ENCODE measurements around the gene HEATR1. TPM values are rescaled to one million over a fixed set of nuclear protein-coding genes. Genes with fewer than 3 reads are reported as not detected.
A peak's percentile ranks its signal among the peaks of the same experiment; 100 is the strongest.

The HEATR1 gene
- total RNA-seq, 1 experiment from 2014 or later = 40.8 TPM

DNA sequence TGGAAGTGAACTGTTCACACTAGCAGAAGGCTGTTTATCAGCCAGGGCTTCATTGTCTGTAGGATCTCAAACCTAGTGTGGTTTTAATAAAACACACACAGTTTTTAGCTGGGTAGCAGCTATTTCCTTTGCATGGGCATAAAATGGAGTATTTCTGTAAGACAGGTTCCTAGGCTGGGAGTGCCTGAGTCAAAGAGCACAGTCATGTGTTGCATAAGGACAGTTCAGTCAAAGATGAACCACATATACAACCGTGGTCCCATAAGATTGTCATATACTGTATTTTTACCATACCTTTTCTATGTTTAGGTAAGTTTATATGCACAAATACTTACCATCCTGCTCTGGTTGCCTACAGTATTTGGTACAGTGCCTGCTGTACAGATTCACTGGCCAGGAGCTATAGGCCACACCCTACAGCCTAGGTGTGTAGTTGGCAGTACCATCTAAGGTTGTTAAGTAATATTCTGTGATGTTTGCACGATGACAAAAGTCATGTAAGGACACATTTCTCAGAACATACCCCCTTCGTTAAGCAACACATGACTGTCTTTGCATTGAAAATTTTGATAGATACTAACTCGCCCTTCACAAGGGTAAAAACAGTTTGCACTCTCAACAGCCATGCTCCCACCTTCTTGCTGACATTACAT is 63.4 kb downstream of the HEATR1 start:
- no peak for DNase-seq (ENCODE audit: low spot score)

DNA sequence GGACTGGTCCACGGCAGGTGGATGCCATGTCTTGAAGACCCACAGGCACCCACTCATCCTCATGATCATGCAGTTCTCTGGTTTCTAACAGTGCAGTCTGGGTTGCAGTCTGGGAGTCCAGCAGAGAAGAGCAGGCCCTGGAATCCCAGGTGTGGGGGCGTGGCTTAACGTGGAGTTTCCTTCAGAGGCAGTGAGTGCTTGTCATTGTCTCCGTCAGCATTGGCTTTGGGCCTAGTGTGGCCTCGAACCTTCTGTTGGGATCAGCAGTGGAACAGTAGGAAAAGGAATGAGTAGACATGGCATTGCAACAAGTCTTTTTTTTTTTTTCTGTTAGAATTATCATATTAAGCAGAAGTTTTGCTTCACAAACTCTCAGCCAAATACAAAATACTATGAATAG is 67.8 kb downstream of the HEATR1 start:
- DNase-seq (ENCODE audit: low spot score) = no peak

- DNase-seq (ENCODE audit: low spot score) = no peak
Observed at GRCh38 chr1:236535662-236536161, 68.6 kb downstream of the HEATR1 start.

- DNase-seq (ENCODE audit: low spot score) = no peak
Observed at GRCh38 chr1:236535190-236535589, 69.1 kb downstream of the HEATR1 start.

DNA sequence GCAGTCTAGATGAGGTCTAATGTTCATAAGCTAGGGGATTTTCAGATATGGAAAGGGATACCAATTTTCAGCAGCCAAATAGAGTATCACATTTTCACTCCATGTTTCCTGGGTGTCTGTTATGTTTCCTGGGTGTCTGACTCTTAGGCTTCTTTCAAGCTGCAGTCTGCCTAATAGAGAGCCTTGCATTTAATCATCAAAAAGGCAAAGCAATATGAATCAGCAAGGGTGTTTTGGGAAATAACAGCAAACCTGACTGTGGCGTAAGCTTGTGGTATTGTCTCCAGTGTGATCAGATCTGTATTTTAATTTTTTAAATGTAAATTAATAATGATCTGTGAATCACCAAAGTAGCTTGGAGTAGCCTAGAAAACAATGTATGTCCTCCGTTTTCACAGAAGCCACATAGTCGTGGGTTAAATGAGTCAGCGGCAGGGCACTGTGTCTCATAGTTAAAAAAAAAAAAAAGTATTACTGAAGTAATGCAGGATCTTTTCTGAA is 70.1 kb downstream of the HEATR1 start:
- peak; percentile 66 for DNase-seq (ENCODE audit: low spot score)

DNA sequence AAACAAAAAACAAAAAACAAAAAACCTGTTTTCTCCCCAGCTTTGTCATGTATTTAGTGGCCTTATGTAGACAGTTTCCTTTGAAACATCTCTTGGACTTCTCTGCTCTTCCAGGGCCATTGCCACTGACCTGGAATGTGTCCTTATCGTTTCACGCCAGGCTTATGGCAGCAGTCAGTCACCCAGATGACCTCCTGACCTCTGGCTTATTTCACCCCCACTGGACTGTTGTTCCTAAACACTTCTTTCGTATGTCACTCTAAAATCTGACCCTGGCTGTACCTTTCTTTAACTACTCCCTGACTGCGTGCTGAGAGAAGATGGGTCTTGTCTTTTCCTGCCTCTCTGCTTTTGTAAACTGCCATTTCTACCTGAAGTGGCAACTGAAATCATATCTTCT is 71.5 kb downstream of the HEATR1 start:
- no peak for DNase-seq (ENCODE audit: low spot score)

- DNase-seq (ENCODE audit: low spot score) = no peak
Observed at GRCh38 chr1:236530959-236531358, 73.4 kb downstream of the HEATR1 start.

DNA sequence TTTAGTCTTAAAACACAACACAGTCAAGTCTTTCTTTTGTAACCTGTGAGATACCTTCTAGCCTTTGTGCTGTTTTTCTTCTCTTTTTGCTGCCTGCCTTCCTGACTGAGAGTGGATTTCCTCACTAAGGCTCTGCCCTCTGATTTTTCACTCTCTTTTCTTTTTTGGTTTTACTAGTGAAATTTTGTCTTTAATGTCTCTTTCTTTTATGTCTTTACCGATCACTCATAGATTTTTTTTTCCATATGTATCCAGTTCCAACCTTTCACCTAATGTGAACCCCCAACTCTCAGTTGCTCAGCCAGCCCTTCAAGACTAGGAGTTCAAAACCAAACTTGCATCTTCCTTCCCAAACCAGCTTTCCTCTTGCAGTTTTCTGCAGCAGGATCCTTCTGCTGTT is 74.0 kb downstream of the HEATR1 start:
- no peak for DNase-seq (ENCODE audit: low spot score)

GRCh38 chr1:236526079-236526478 is 78.2 kb downstream of the HEATR1 start:
- DNase-seq (ENCODE audit: low spot score) = no peak

GRCh38 chr1:236524895-236525184 is 79.5 kb downstream of the HEATR1 start:
- DNase-seq (ENCODE audit: low spot score) = no peak

GRCh38 chr1:236524142-236524894 is 80.0 kb downstream of the HEATR1 start:
- peak; percentile 75 for DNase-seq (ENCODE audit: low spot score)

DNA sequence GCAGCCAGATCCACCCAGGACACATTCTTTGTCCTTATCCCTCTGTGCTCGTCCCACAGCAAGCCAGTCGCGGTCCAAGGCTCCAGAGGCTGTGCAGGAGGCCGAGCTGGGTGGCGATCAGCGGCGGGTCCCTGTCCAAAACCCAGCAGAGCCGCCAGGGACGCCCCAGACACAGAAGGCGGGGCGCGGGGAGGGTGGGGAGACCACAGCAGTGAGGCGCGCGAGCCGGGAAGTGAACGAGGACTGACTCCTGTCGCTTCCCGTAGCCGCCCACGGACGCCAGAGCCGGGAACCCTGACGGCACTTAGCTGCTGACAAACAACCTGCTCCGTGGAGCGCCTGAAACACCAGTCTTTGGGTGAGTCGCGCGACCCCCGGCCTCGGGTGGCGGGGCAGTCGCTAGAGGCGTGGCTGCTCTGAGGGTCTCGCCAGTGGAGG is 80.6 kb downstream of the HEATR1 start, which contains the start of gene LGALS8:
Gene LGALS8 (plus strand): TSS at position 279 of the 438 bp plus-strand sequence. CDS start 2,089 bp downstream, outside the sequence.
- DNase-seq (ENCODE audit: low spot score) = peak; percentile 73

GRCh38 chr1:236522937-236523703 is 81.2 kb downstream of the HEATR1 start:
- DNase-seq (ENCODE audit: low spot score) = no peak

DNA sequence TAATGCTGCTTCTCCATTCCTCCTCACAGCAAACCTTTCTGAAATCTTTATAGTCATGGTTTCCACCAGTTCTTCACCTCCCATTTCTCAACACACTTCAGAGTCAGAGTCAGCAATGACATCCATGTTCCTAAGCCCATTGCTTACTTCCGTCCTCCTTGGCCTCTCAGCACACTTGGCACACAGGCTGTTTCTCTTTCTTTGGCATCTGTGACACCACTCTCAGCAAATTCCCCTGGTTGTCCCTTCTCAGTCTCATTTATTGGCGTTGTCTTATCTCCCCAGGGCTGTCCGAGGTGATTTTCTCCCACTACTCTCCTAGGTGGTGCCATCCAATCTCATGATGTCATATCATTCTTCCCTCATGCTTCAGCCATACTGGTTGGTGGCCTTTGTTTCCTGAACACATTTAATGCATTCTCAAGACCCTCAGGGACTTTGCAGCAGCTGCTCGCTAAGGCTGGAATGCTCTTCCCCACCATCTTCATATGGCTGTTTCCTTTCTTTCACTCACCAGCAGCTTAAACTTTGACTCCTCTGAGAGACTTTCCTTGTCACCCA is 83.8 kb downstream of the HEATR1 start:
- no peak for DNase-seq (ENCODE audit: low spot score)

GRCh38 chr1:236518322-236518721 is 86.0 kb downstream of the HEATR1 start:
- no peak for DNase-seq (ENCODE audit: low spot score)

DNA sequence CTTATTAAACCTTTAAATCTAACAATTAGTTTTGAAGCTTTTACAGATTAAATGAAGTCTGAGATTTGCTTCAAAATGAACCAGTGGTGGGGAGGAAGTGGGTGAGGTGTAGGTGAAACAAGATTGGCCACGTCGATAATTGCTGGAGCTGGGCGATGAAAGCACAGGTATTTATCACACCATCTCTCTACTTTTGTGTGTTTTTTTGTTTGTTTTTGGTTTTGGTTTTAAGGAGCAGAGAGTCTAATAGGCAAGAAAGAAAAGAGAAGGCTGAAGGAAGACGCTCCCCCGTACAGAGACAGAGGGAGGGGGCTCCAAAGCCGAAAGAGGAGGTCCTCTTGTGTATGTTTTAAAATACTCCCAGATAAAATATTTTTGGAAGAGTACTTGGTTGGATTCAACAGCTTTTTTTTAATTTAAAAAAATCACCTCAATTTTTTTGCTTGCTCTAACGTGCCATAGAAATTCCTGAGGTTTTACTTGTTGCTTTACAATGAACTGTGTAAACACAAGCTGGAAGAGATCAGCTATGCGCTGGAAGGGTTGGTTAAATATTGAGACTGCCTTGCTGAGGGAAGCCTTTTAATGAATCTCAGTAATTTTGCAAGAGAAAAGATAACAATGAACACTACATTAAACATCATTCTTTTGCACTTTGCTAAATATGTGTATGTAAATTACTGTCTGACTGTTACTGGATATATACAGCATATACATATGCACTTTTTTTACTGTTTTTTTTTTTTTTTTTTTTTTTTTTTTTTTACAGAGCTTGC is 87.2 kb downstream of the HEATR1 start:
- DNase-seq (ENCODE audit: low spot score) = peak; percentile 41

- no peak for DNase-seq (ENCODE audit: low spot score)
Observed at GRCh38 chr1:236515443-236515958, 88.8 kb downstream of the HEATR1 start.

- no peak for DNase-seq (ENCODE audit: low spot score)
Observed at GRCh38 chr1:236514703-236515442, 89.4 kb downstream of the HEATR1 start.

GRCh38 chr1:236511735-236512418 is 92.4 kb downstream of the HEATR1 start:
- DNase-seq (ENCODE audit: low spot score) = no peak
